Measurements from ENCODE around the gene DYNC1H1. TPM values are rescaled to one million over a fixed set of nuclear protein-coding genes. Genes with fewer than 3 reads are reported as not detected.

Gene DYNC1H1
- total and polyA plus RNA-seq, 2 experiments from 2014 or later: 179 to 635 TPM

- TF ChIP-seq CTCF (conservative IDR thresholded peaks at IDR 0.05; ENCODE audit: low read depth in 2 of 2) (no peak), STAT1 (IDR thresholded peaks at IDR 0.05; ENCODE audit: unreplicated experiment) (no peak)
- TF ChIP-seq, protein P1, sequence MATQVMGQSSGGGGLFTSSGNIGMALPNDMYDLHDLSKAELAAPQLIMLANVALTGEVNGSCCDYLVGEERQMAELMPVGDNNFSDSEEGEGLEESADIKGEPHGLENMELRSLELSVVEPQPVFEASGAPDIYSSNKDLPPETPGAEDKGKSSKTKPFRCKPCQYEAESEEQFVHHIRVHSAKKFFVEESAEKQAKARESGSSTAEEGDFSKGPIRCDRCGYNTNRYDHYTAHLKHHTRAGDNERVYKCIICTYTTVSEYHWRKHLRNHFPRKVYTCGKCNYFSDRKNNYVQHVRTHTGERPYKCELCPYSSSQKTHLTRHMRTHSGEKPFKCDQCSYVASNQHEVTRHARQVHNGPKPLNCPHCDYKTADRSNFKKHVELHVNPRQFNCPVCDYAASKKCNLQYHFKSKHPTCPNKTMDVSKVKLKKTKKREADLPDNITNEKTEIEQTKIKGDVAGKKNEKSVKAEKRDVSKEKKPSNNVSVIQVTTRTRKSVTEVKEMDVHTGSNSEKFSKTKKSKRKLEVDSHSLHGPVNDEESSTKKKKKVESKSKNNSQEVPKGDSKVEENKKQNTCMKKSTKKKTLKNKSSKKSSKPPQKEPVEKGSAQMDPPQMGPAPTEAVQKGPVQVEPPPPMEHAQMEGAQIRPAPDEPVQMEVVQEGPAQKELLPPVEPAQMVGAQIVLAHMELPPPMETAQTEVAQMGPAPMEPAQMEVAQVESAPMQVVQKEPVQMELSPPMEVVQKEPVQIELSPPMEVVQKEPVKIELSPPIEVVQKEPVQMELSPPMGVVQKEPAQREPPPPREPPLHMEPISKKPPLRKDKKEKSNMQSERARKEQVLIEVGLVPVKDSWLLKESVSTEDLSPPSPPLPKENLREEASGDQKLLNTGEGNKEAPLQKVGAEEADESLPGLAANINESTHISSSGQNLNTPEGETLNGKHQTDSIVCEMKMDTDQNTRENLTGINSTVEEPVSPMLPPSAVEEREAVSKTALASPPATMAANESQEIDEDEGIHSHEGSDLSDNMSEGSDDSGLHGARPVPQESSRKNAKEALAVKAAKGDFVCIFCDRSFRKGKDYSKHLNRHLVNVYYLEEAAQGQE (IDR thresholded peaks at IDR 0.05; ENCODE audit: unreplicated experiment): no peak
Observed at GRCh38 chr14:102026934-102027333, 62.6 kb downstream of the DYNC1H1 start (continued).

DNA sequence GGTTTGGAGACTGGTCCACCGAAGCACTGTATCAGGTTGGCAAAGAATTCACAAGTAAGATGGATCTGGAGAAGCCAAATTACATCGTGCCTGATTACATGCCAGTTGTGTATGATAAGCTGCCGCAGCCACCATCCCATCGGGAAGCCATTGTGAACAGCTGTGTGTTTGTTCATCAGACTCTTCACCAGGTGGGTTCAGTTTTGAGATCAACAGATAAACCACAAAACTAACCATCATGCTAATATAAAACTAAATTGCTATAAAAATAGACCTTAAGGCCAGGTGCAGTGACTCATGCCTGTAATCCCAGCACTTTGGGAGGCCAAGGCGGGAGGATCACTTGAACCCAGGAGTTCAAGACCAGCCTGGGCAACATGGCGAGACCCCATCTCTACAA lies 63.6 kb downstream of the DYNC1H1 start:
- H3F3A ChIP-seq (replicated peaks; ENCODE audit: low read depth): 0 out of 2 replicates have a peak, but pooled peaks cover 11% of the 10 kb centered on the region
- H3K27ac Mint-ChIP-seq: no peak overlapping the region
- H3K4me3 Mint-ChIP-seq: no peak overlapping the region
- DNase-seq (ENCODE audit: low spot score) (no peak), ATAC-seq (no peak)
- H3K27me3 Mint-ChIP-seq (ENCODE audit: insufficient read depth, low read depth, poor library complexity): no peaks in the 10 kb centered on the region
- no peaks in the 10 kb centered on the region; the same call in none of the 2 replicates for H4K20me1 ChIP-seq (replicated peaks; ENCODE audit: insufficient read depth)
- H3K9me3 Mint-ChIP-seq: no peaks in the 10 kb centered on the region
- H3K79me2 ChIP-seq (replicated peaks; ENCODE audit: insufficient read depth): no peaks in the 10 kb centered on the region
- peaks cover 76% of the 10 kb centered on the region for H3K36me3 ChIP-seq (ENCODE audit: insufficient read depth)
- TF ChIP-seq, protein P2, sequence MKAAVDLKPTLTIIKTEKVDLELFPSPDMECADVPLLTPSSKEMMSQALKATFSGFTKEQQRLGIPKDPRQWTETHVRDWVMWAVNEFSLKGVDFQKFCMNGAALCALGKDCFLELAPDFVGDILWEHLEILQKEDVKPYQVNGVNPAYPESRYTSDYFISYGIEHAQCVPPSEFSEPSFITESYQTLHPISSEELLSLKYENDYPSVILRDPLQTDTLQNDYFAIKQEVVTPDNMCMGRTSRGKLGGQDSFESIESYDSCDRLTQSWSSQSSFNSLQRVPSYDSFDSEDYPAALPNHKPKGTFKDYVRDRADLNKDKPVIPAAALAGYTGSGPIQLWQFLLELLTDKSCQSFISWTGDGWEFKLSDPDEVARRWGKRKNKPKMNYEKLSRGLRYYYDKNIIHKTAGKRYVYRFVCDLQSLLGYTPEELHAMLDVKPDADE (IDR thresholded peaks at IDR 0.05): no peak
- no peak for TF ChIP-seq CREB1 (CRISPR knock-in tag; IDR thresholded peaks at IDR 0.05; ENCODE audit: low read depth)
- TF ChIP-seq EZH2phosphoT487 (IDR thresholded peaks at IDR 0.05; ENCODE audit: unreplicated experiment): no peak
- no peak for TF ChIP-seq STAT1 (IDR thresholded peaks at IDR 0.05; ENCODE audit: unreplicated experiment)
- TF ChIP-seq CTCF (conservative IDR thresholded peaks at IDR 0.05; ENCODE audit: low read depth in 2 of 2): no peak
- no peaks in the 10 kb centered on the region for H3K9me2 ChIP-seq (ENCODE audit: insufficient read depth)
- H3K36me3 Mint-ChIP-seq (ENCODE audit: low read depth): peaks cover 88% of the 10 kb centered on the region
- no peaks in the 10 kb centered on the region for H3K4me1 Mint-ChIP-seq
- no peak overlapping the region for H3K4me2 ChIP-seq
- H2AFZ ChIP-seq: no peak overlapping the region
- no peak overlapping the region for H3K4me3 ChIP-seq
- H3K4me1 ChIP-seq (ENCODE audit: insufficient read depth): no peaks in the 10 kb centered on the region
- H3K27ac ChIP-seq (ENCODE audit: low read depth): no peak overlapping the region
- H3K27me3 ChIP-seq (ENCODE audit: insufficient read depth): no peaks in the 10 kb centered on the region
